A549 (cell line): Measurements from ENCODE around the gene STAU1. TPM values are rescaled to one million over a fixed set of nuclear protein-coding genes. Genes with fewer than 3 reads are reported as not detected.
A peak's percentile ranks its signal among the peaks of the same experiment; 100 is the strongest.

Experiments used
- ATAC-seq, 2 experiments: fragments of 200-7000 bp in 1 of 2; fragments of >200 bp in 1 of 2; cut with Nextera tagmentation in 1 of 2; cut with Tn5 transposase in 1 of 2; 3 replicates each; pipeline versions ENCODE4 v1.8.0 to v1.9.1; 2018 to 2020; ENCODE audit warnings: mild to moderate bottlenecking in 1 of 2, moderate library complexity in 1 of 2
- CTCF ChIA-PET: fragments of 300-600 bp; sonication (Branson Sonifier 250); formaldehyde crosslinking; extraction: SDS; loops from one replicate; lab custom pipeline; 2021; ENCODE audit warnings: antibody characterized with exemption, inconsistent platforms; lab: Yijun Ruan, JAX
- POLR2A ChIA-PET: fragments of 350-600 bp; formaldehyde crosslinking; extraction: SDS; loops from one replicate; lab custom pipeline; 2021; ENCODE audit warnings: antibody characterized with exemption, inconsistent platforms; lab: Yijun Ruan, JAX
- DNase-seq, 2 experiments: peaks; one replicate each; pipeline versions ENCODE4 v3.0.0 to v3.0.0-alpha.2; 2011 to 2016; ENCODE audit warnings: low read depth in 1 of 2, low spot score in 1 of 2
- FAIRE-seq: peaks from 2 replicates; lab custom pipeline; 2011; peaks lifted over from hg19 to GRCh38; lab: Jason Lieb, UNC
- H3K27ac ChIP-seq, 2 experiments: fragments of >200 bp; sonication (Bioruptor Twin); formaldehyde crosslinking; 3 replicates each; pipeline ENCODE4 v1.5.1; 2016 to 2017
- H3K4me1 ChIP-seq: fragments of >200 bp; sonication (Bioruptor Twin); formaldehyde crosslinking; 3 replicates; pipeline ENCODE4 v1.6.1; 2016
- H3K4me2 ChIP-seq: fragments of >200 bp; sonication (Bioruptor Twin); formaldehyde crosslinking; 3 replicates; pipeline ENCODE4 v1.6.1; 2016
- H3K4me3 ChIP-seq: fragments of >200 bp; sonication (Bioruptor Twin); formaldehyde crosslinking; 3 replicates; pipeline ENCODE4 v1.5.1; 2016
- H3K9me3 ChIP-seq: fragments of >200 bp; sonication (Bioruptor Twin); formaldehyde crosslinking; 3 replicates; pipeline ENCODE4 v1.6.1; 2016
- ATOH8 ChIP-seq: fragments of 250-450 bp; sonication (Bioruptor Pico); IDR thresholded peaks from 2 replicates; pipeline ENCODE4 v1.5.0; 2020; ENCODE audit warnings: low read depth, mild to moderate bottlenecking, moderate library complexity
- BCL3 ChIP-seq: fragments of >200 bp; sonication (Bioruptor Twin); formaldehyde crosslinking; IDR thresholded peaks from 3 replicates; pipeline ENCODE4 v1.6.1; 2016
- CBX8 ChIP-seq: fragments of 200-600 bp; sonication (generic); IDR thresholded peaks from 2 replicates; pipeline ENCODE4 v1.6.1; 2016
- CEBPB ChIP-seq, 2 experiments: fragments of >200 bp in 1 of 2; sonication (Bioruptor Twin) in 1 of 2; formaldehyde crosslinking in 1 of 2; IDR thresholded peaks; 2 replicates each; pipeline ENCODE4 v1.6.1; 2012 to 2016
- CHD2 ChIP-seq: fragments of 150-350 bp; IDR thresholded peaks from 2 replicates; pipeline ENCODE4 v1.6.1; 2014; ENCODE audit warnings: low read length; ENCODE audit not compliant: partially characterized antibody
- CHD4 ChIP-seq: fragments of 200-600 bp; sonication (generic); IDR thresholded peaks from 2 replicates; pipeline ENCODE4 v1.6.1; 2016; ENCODE audit warnings: antibody characterized with exemption, mild to moderate bottlenecking, borderline replicate concordance
- E2F6 ChIP-seq: IDR thresholded peaks from 2 replicates; pipeline ENCODE4 v1.6.1; 2012; ENCODE audit warnings: low read depth, borderline replicate concordance
- EHF ChIP-seq: fragments of 250-450 bp; sonication (Bioruptor Pico); IDR thresholded peaks from 2 replicates; pipeline ENCODE4 v1.5.0; 2020; ENCODE audit warnings: mild to moderate bottlenecking
- ELK1 ChIP-seq: fragments of 150-350 bp; IDR thresholded peaks from 2 replicates; pipeline ENCODE4 v1.6.1; 2014; ENCODE audit warnings: low read depth, mild to moderate bottlenecking, low read length
- EP300 ChIP-seq, 2 experiments: fragments of >200 bp; sonication (Bioruptor Twin); formaldehyde crosslinking; IDR thresholded peaks; 2 replicates in 1 of 2; 3 replicates in 1 of 2; pipeline ENCODE4 v1.6.1; 2016 to 2017
- FOSB ChIP-seq: fragments of 250-450 bp; sonication (Bioruptor Pico); IDR thresholded peaks from 2 replicates; pipeline ENCODE4 v1.5.0; 2020; ENCODE audit warnings: mild to moderate bottlenecking, moderate library complexity
- FOSL2 ChIP-seq, 2 experiments: fragments of 450-650 bp in 1 of 2; fragments of >200 bp in 1 of 2; sonication (Bioruptor Twin) in 1 of 2; formaldehyde crosslinking; IDR thresholded peaks; 2 replicates each; pipeline versions ENCODE4 v1.5.0 to v1.6.1; 2016 to 2020; ENCODE audit warnings: mild to moderate bottlenecking in 1 of 2, moderate library complexity in 1 of 2
- FOXS1 ChIP-seq: fragments of 250-450 bp; sonication (Bioruptor Pico); IDR thresholded peaks from 2 replicates; pipeline ENCODE4 v1.5.0; 2020; ENCODE audit warnings: mild to moderate bottlenecking, moderate library complexity
- GATA3 ChIP-seq: IDR thresholded peaks from 2 replicates; pipeline ENCODE4 v1.6.1; 2012; ENCODE audit warnings: borderline replicate concordance
- HDAC2 ChIP-seq: fragments of 200-600 bp; sonication (generic); IDR thresholded peaks from 2 replicates; pipeline ENCODE4 v1.6.1; 2016
- HES2 ChIP-seq: fragments of >200 bp; sonication (Bioruptor Twin); formaldehyde crosslinking; IDR thresholded peaks from 2 replicates; pipeline ENCODE4 v1.6.1; 2016
- HOXB13 ChIP-seq: fragments of 250-450 bp; sonication (Bioruptor Pico); IDR thresholded peaks from 2 replicates; pipeline ENCODE4 v1.5.0; 2020; ENCODE audit warnings: low read depth, mild to moderate bottlenecking, moderate library complexity
- JUNB ChIP-seq: fragments of >200 bp; sonication (Bioruptor Twin); formaldehyde crosslinking; IDR thresholded peaks from 2 replicates; pipeline ENCODE4 v1.6.1; 2016
- KDM5A ChIP-seq: fragments of 200-600 bp; sonication (generic); IDR thresholded peaks from 2 replicates; pipeline ENCODE4 v1.6.1; 2016; ENCODE audit warnings: antibody characterized with exemption, mild to moderate bottlenecking
- MYC ChIP-seq: IDR thresholded peaks from 2 replicates; pipeline ENCODE4 v1.6.1; 2012; ENCODE audit warnings: mild to moderate bottlenecking, inconsistent platforms, low read length, improper control_type of control experiment, borderline replicate concordance
- NPAS2 ChIP-seq: fragments of 250-450 bp; sonication (Bioruptor Pico); IDR thresholded peaks from 2 replicates; pipeline ENCODE4 v1.8.0; 2022; ENCODE audit warnings: mild to moderate bottlenecking, moderate library complexity, borderline replicate concordance
- PBX3 ChIP-seq: IDR thresholded peaks from 2 replicates; pipeline ENCODE4 v1.6.1; 2012
- RAD21 ChIP-seq, 2 experiments: fragments of >200 bp in 1 of 2; sonication (Bioruptor Twin) in 1 of 2; formaldehyde crosslinking in 1 of 2; IDR thresholded peaks in 1 of 2; conservative IDR thresholded peaks in 1 of 2; 2 replicates in 1 of 2; 3 replicates in 1 of 2; pipeline ENCODE4 v1.6.1; 2012 to 2018; ENCODE audit warnings: inconsistent platforms in 1 of 2
- RNF2 ChIP-seq: fragments of 200-600 bp; sonication (generic); IDR thresholded peaks from 2 replicates; pipeline ENCODE4 v1.6.1; 2016; ENCODE audit warnings: low read depth, mild to moderate bottlenecking, antibody characterized with exemption, moderate library complexity, borderline replicate concordance
- SMC3 ChIP-seq: fragments of >200 bp; sonication (Bioruptor Twin); formaldehyde crosslinking; IDR thresholded peaks from 3 replicates; pipeline ENCODE4 v1.6.1; 2018; ENCODE audit warnings: inconsistent platforms
- TP53 ChIP-seq: fragments of 250-450 bp; sonication (Bioruptor Pico); IDR thresholded peaks from 2 replicates; pipeline ENCODE4 v1.5.0; 2021; ENCODE audit warnings: mild to moderate bottlenecking, moderate library complexity
- USF2 ChIP-seq: fragments of 450-650 bp; IDR thresholded peaks from 2 replicates; pipeline ENCODE4 v1.6.1; 2014; ENCODE audit warnings: antibody characterized with exemption
- ZC3H11A ChIP-seq: fragments of 450-650 bp; IDR thresholded peaks from 2 replicates; pipeline ENCODE4 v1.6.1; 2014; ENCODE audit warnings: antibody characterized with exemption, mild to moderate bottlenecking
- ZFP36 ChIP-seq: fragments of 450-650 bp; IDR thresholded peaks from 2 replicates; pipeline ENCODE4 v1.6.1; 2014; ENCODE audit warnings: borderline replicate concordance; ENCODE audit not compliant: partially characterized antibody
- WGBS: methylation state at CpG from one replicate; pipeline ENCODE4 v1.1.6; 2017; ENCODE audit errors: missing lambda C conversion rate; 5-methylcytosine and 5-hydroxymethylcytosine counted together
- polyA plus RNA-seq, 4 experiments: library from polyadenylated mRNA; depleted of rRNA in 3 of 4; stranded (reverse); fragments of >200 nt; fragmentation: RNase III in 1 of 4; extraction: RNeasy Plus Mini Kit Qiagen cat#74134 plus additional on column Dnase treatment in 1 of 4; gene quantifications; 2 replicates in 3 of 4; 3 replicates in 1 of 4; pipeline ENCODE4 v1.2.3, GENCODE V29; 2011 to 2017

The STAU1 gene
- polyA plus RNA-seq, 2 of the 4 experiments (the other 2 are of a cell fraction), result 64.0 to 74.7 TPM

- Histone ChIP-seq H3K4me2 (peak overlapping the region; percentile 46), H3K4me1 (peaks cover 13% of the 10 kb centered on the region), H3K9me3 (no peaks in the 10 kb centered on the region), H3K27ac (no peak overlapping the region), H3K4me3 (no peak overlapping the region)
- ChIA-PET CTCF (interaction anchor here (1.5 to 4.3 kb wide), 3 partner anchors 15 to 49 kb away, joined by 7 to 23 read pairs (median 15); no protein-coding TSS in a partner anchor), POLR2A (no interaction called here)
- WGBS, result 80% methylated on average over 5 of the region's 5 CpGs
- TF ChIP-seq HES2 (no peak), EHF (CRISPR knock-in tag) (no peak), CEBPB (IDR thresholded peaks at IDR 0.05) (no peak), ATOH8 (CRISPR knock-in tag) (no peak), RNF2 (no peak), BCL3 (no peak), HDAC2 (no peak), SMC3 (no peak), KDM5A (no peak), ZFP36 (no peak), EP300 (IDR thresholded peaks at IDR 0.05) (no peak), RAD21 (conservative IDR thresholded peaks at IDR 0.05 in 1 of 2, IDR thresholded peaks at IDR 0.05 in 1 of 2) (no peak), GATA3 (no peak), CHD4 (no peak), FOSB (CRISPR knock-in tag) (no peak), ZC3H11A (no peak), FOXS1 (CRISPR knock-in tag) (no peak), JUNB (no peak), NPAS2 (CRISPR knock-in tag) (no peak)
- no peak for DNase-seq
- no peak for ATAC-seq
- FAIRE-seq, result no peak
Observed at GRCh38 chr20:49167811-49168507, 20.2 kb downstream of the STAU1 start.

GRCh38 chr20:49166534-49167449 lies 21.3 kb downstream of the STAU1 start:
- H3K4me2 ChIP-seq, result no peak overlapping the region
- no peak overlapping the region for H3K4me3 ChIP-seq
- POLR2A ChIA-PET, result no interaction called here
- WGBS, result 90% methylated on average over 1 of the region's 1 CpG
- CTCF ChIA-PET, result interaction anchor here (0.7 to 4.3 kb wide), 5 partner anchors 17 to 107 kb away, joined by 3 to 23 read pairs (median 7); no protein-coding TSS in a partner anchor
- no peak for ATAC-seq
- FAIRE-seq, result no peak
- no peak for DNase-seq
- peaks cover 13% of the 10 kb centered on the region for H3K4me1 ChIP-seq
- no peaks in the 10 kb centered on the region for H3K9me3 ChIP-seq
- H3K27ac ChIP-seq, result no peak overlapping the region
- no peak for TF ChIP-seq MYC
- TF ChIP-seq HES2, result no peak
- no peak for TF ChIP-seq USF2
- TF ChIP-seq CEBPB (IDR thresholded peaks at IDR 0.05), result no peak
- no peak for TF ChIP-seq CHD4
- no peak for TF ChIP-seq FOSL2 (IDR thresholded peaks at IDR 0.05)
- no peak for TF ChIP-seq FOSL2 (CRISPR knock-in tag; IDR thresholded peaks at IDR 0.05)
- TF ChIP-seq GATA3, result no peak
- no peak for TF ChIP-seq HOXB13 (CRISPR knock-in tag)
- no peak for TF ChIP-seq CBX8
- no peak for TF ChIP-seq CHD2
- TF ChIP-seq ELK1, result no peak
- TF ChIP-seq PBX3, result no peak
- TF ChIP-seq TP53 (CRISPR knock-in tag), result no peak
- no peak for TF ChIP-seq E2F6
